Activated CD8-positive, alpha-beta T cell treated with anti-CD3 and anti-CD28 coated beads for 36 hours (primary cell): ENCODE measurements around the gene CEBPB. TPM values are rescaled to one million over a fixed set of nuclear protein-coding genes. Genes with fewer than 3 reads are reported as not detected.
A peak's percentile ranks its signal among the peaks of the same experiment; 100 is the strongest.

ENCODE experiments used
- ATAC-seq: fragments of 200-7000 bp; cut with Tn5 transposase; one replicate; pipeline ENCODE4 v1.10.0; 2021; ENCODE audit warnings: mild to moderate bottlenecking, moderate library complexity
- CTCF ChIA-PET: fragments of 350-600 bp; sonication (Branson Sonifier 250); formaldehyde crosslinking; loops from one replicate; lab custom pipeline; 2021; ENCODE audit warnings: antibody characterized with exemption; lab: Charles Lee
- POLR2A ChIA-PET: fragments of 350-600 bp; sonication (Branson Sonifier 250); formaldehyde crosslinking; loops from one replicate; lab custom pipeline; 2021; ENCODE audit warnings: antibody characterized with exemption; lab: Charles Lee
- DNase-seq: peaks from one replicate; pipeline ENCODE4 v3.0.0-alpha.2; 2020
- H3K27ac Mint-ChIP-seq: one replicate; pipeline ENCODE4 v1.8.0; 2021; ENCODE audit warnings: mild to moderate bottlenecking, mixed read lengths
- H3K27me3 Mint-ChIP-seq: one replicate; pipeline ENCODE4 v1.8.0; 2021; ENCODE audit warnings: mixed read lengths
- H3K36me3 Mint-ChIP-seq: one replicate; pipeline ENCODE4 v1.8.0; 2021; ENCODE audit warnings: low read depth, mixed read lengths
- H3K4me1 Mint-ChIP-seq: one replicate; pipeline ENCODE4 v1.8.0; 2021; ENCODE audit warnings: low read depth, mixed read lengths
- H3K4me3 Mint-ChIP-seq: one replicate; pipeline ENCODE4 v1.8.0; 2021; ENCODE audit warnings: mild to moderate bottlenecking, moderate library complexity, mixed read lengths
- H3K9me3 Mint-ChIP-seq: one replicate; pipeline ENCODE4 v1.8.0; 2021; ENCODE audit warnings: mixed read lengths
- intact Hi-C: fragments of 100-400 bp; cut with micrococcal nuclease; formaldehyde crosslinking; loops from one replicate; pipeline ENCODE4 v1.10.0; 2022
- total RNA-seq, 2 experiments: library from RNA; stranded (reverse); gene quantifications; one replicate each; pipeline ENCODE4 v1.2.3, GENCODE V29; 2021
- TF ChIP-seq, protein P1 (sequence below): fragments of 200-600 bp; IDR thresholded peaks from one replicate; pipeline ENCODE4 v1.8.0; 2022; ENCODE audit warnings: antibody characterized with exemption, mild to moderate bottlenecking

CEBPB gene
- total RNA-seq, 2 experiments from 2014 or later: 27.2 to 28.4 TPM

DNA sequence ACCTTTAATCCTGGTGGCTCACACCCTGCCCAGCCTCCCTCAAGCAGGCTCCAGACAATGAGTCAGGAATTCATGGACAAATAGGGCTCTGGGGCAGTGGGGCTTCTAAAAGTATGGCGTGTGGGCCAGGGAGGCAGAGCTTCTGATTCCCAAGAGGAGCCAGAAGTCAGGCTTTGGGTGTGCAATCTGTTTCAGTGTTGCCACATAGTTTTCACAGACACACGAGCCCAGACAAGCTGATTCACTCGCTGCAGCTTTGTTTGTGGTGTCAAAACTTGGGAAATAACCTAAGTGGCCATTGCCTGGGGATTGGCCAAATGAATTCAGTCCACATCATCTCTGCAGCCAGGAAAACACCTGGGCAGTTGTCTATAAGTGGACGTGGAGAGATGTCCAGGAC is 46.3 kb upstream of the CEBPB start:
- Mint-ChIP-seq H3K9me3 (no peaks in the 10 kb centered on the region), H3K27ac (peak overlapping the region; percentile 25), H3K27me3 (no peaks in the 10 kb centered on the region), H3K4me3 (no peak overlapping the region), H3K36me3 (peaks cover 38% of the 10 kb centered on the region), H3K4me1 (peaks cover 48% of the 10 kb centered on the region)
- ATAC-seq: no peak
- ChIA-PET POLR2A (interaction anchor here (0.6 to 2.7 kb wide), 2 partner anchors 9 to 237 kb away, joined by 3 to 11 read pairs; partner anchors contain the start of gene PEDS1), CTCF (interaction anchor here (0.9 to 2.5 kb wide), 6 partner anchors 11 to 166 kb away, joined by 3 to 11 read pairs (median 4); no protein-coding TSS in a partner anchor)
- TF ChIP-seq, protein P1, sequence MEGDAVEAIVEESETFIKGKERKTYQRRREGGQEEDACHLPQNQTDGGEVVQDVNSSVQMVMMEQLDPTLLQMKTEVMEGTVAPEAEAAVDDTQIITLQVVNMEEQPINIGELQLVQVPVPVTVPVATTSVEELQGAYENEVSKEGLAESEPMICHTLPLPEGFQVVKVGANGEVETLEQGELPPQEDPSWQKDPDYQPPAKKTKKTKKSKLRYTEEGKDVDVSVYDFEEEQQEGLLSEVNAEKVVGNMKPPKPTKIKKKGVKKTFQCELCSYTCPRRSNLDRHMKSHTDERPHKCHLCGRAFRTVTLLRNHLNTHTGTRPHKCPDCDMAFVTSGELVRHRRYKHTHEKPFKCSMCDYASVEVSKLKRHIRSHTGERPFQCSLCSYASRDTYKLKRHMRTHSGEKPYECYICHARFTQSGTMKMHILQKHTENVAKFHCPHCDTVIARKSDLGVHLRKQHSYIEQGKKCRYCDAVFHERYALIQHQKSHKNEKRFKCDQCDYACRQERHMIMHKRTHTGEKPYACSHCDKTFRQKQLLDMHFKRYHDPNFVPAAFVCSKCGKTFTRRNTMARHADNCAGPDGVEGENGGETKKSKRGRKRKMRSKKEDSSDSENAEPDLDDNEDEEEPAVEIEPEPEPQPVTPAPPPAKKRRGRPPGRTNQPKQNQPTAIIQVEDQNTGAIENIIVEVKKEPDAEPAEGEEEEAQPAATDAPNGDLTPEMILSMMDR: no peak
- intact Hi-C loops: no loop called here
- no peak for DNase-seq

DNA sequence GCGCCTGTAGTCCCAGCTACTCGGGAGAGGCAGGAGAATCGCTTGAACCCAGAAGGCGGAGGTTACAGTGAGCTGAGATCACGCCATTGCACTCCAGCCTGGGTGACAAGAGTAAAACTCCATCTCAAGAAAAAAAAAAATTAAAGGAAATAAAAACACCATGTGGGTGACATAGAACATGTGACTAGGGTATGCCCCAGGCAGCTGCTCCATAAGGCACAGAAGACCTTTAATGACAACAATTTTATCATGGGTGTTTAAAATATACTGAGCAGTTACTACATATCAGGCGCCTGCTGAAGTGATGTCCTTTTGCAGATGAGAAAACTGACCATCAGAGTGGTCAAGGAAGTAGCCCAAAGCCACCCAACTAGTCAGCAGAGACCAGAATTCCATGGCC is 45.1 kb upstream of the CEBPB start:
- Mint-ChIP-seq H3K27ac (peak overlapping the region; percentile 98), H3K36me3 (peaks cover 34% of the 10 kb centered on the region)
- CTCF ChIA-PET: interaction anchor here (1.0 to 2.5 kb wide), 3 partner anchors 24 to 42 kb away, joined by 3 to 11 read pairs (median 7); no protein-coding TSS in a partner anchor

DNA sequence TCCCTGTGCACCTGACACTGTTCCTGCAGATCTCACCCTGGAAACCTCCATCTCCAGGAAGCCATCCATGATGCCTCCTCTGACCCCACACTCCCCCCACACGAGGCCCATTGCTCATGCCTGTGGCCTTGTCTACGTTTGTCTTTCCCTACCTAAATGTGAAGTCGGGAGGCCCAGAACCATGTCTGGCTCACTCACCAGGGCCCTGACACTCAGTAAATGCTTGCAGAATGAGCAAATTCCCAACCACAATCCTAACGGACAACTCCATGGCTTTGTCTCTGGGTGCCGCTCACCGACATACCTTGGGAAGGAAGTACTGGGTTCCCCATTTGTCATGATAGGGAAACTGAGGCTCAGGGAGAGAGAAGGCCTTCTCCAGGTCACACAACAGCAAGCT is 44.4 kb upstream of the CEBPB start:
- H3K27ac Mint-ChIP-seq: peak overlapping the region; percentile 98
- no peak for ATAC-seq
- intact Hi-C loops: no loop called here

More for the DNA sequence above, 45.1 kb upstream of the CEBPB start:
- DNase-seq (no peak), ATAC-seq (no peak)
- intact Hi-C loops: no loop called here
- Mint-ChIP-seq H3K9me3 (no peaks in the 10 kb centered on the region), H3K4me1 (peaks cover 48% of the 10 kb centered on the region), H3K4me3 (no peak overlapping the region), H3K27me3 (no peaks in the 10 kb centered on the region)
- POLR2A ChIA-PET: interaction anchor here (0.6 to 2.7 kb wide), 2 partner anchors 8 to 595 kb away, joined by 3 to 11 read pairs; partner anchors contain the start of gene PEDS1
- TF ChIP-seq, protein P1: no peak

DNA sequence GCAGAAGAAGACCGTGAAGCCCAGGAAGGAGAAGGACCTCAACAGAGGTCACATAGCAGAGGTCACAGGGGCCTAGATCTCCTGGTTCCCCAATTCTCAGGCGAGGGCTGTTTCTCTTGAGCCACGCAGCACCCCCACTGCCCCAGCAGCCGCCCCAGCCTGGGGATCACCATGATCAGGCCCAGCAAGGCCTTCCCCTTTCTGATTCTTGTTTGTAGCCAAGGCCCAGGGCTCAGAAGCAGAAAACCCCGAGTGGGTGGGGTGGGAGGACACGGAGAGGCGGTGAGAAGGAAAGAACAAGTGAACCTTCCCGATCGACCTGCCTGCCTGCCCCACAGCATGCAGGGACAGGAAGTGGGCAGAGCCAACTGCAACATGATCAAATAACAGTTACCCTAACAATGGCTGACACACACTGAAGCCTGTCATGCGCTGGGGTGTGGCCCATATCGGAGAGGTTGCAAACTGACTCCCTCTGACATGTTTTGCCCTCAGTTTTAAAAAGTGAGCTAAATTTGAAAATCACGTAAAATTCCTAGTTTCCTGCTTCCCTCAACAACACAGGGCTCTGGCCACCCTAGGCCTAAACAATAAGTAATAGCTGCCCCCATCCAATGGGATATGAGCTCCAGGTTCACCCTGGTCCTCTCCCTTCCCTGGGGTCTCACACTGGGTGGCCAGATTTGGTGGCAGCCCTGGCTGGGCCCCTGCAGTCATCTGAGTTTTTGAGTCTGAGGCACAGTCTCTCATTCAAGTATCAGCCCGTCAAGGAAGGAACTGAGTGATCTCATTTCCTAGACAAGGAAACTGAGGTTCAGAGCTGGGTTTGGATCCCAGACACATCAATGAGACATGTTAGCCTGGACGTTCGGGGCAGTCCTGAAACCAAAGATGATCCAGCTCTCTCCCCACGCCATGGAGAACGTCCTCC is 43.6 kb upstream of the CEBPB start:
- TF ChIP-seq, protein P1: no peak

More for the DNA sequence above, 44.4 kb upstream of the CEBPB start:
- Mint-ChIP-seq H3K9me3 (no peaks in the 10 kb centered on the region), H3K4me3 (peak overlapping the region; percentile 71), H3K36me3 (peaks cover 37% of the 10 kb centered on the region), H3K27me3 (no peaks in the 10 kb centered on the region), H3K4me1 (peaks cover 51% of the 10 kb centered on the region)
- ChIA-PET POLR2A (interaction anchor here (1.9 kb wide), 1 partner anchor 33 kb away, joined by 9 read pairs; the partner anchor contains the start of gene UBE2V1), CTCF (interaction anchor here (1.7 to 2.5 kb wide), 2 partner anchors 23 to 26 kb away, joined by 7 to 11 read pairs; no protein-coding TSS in a partner anchor)
- no peak for DNase-seq
- TF ChIP-seq, protein P1: no peak

More for the DNA sequence above, 43.6 kb upstream of the CEBPB start:
- peak; percentile 87 for DNase-seq
- ChIA-PET POLR2A (interaction anchor here (0.7 to 1.9 kb wide), 4 partner anchors 24 to 37 kb away, joined by 4 to 9 read pairs (median 4); partner anchors contain the start of gene UBE2V1), CTCF (interaction anchor here (1.1 to 4.3 kb wide), 8 partner anchors 13 to 76 kb away, joined by 4 to 26 read pairs (median 5); partner anchors contain the start of gene UBE2V1)
- Mint-ChIP-seq H3K4me1 (peaks cover 56% of the 10 kb centered on the region), H3K9me3 (no peaks in the 10 kb centered on the region), H3K4me3 (peak overlapping the region; percentile 71), H3K27ac (peak overlapping the region; percentile 98), H3K27me3 (no peaks in the 10 kb centered on the region), H3K36me3 (peaks cover 37% of the 10 kb centered on the region)
- intact Hi-C loops: no loop called here
- peak; percentile 99 for ATAC-seq
